C4-2B (cell line): ENCODE data around the gene MROH7.

ENCODE experiments used
- CTCF ChIP-seq: fragments of 450-650 bp; conservative IDR thresholded peaks from 2 replicates; pipeline ENCODE4 v1.5.1; 2017; ENCODE audit warnings: mild to moderate bottlenecking
- ZFX ChIP-seq: fragments of 450-650 bp; IDR thresholded peaks from 2 replicates; pipeline ENCODE4 v1.6.1; 2017

- TF ChIP-seq CTCF (no peak), ZFX (no peak)
Measured at GRCh38 chr1:54602554-54602953, 39.0 kb upstream of the MROH7 start.
